ENCODE measurements around the gene ZEB2.

ZEB2 gene

GRCh38 chr2:144495227-144496091, 24.5 kb downstream of the ZEB2 start:
- H3K4me3 ChIP-seq (ENCODE audit: low read depth, low read length), result no peak overlapping the region
- H3K27ac ChIP-seq (ENCODE audit: low read depth, low read length), result no peak overlapping the region
- H2BK12ac ChIP-seq (ENCODE audit: low read length), result no peak overlapping the region
- no peaks in the 10 kb centered on the region for H3K79me2 ChIP-seq (ENCODE audit: control insufficient read depth, insufficient read depth, low read length, poor library complexity)
- no peak for DNase-seq
- peaks cover 0 to 2% of the 10 kb centered on the region in 2 experiments for H3K4me1 ChIP-seq (ENCODE audit: control insufficient read depth in 1 of 2, insufficient read depth in 2 of 2, low read length in 2 of 2)
- H3K36me3 ChIP-seq (ENCODE audit: control insufficient read depth in 1 of 2, insufficient read depth in 2 of 2, low read length in 2 of 2), result no peaks in the 10 kb centered on the region
- no peak overlapping the region for H3K18ac ChIP-seq (ENCODE audit: low read length)
- no peak overlapping the region for H2AFZ ChIP-seq (ENCODE audit: insufficient read depth, low read length, poor library complexity)
- H3K4me2 ChIP-seq (ENCODE audit: low read length), result no peak overlapping the region
- H3K23ac ChIP-seq (ENCODE audit: low read length), result no peak overlapping the region
- no peak overlapping the region for H2AK5ac ChIP-seq (ENCODE audit: low read length)
- no peaks in the 10 kb centered on the region for H3K27me3 ChIP-seq (ENCODE audit: insufficient read depth, low read length)
- no peak overlapping the region for H2BK5ac ChIP-seq (ENCODE audit: low read depth, low read length, poor library complexity)
- H3K9ac ChIP-seq (ENCODE audit: low read length), result no peak overlapping the region
- no peak overlapping the region for H3K14ac ChIP-seq (ENCODE audit: low read length)
- H4K12ac ChIP-seq (ENCODE audit: low read depth, low read length), result no peak overlapping the region
- no peak overlapping the region for H4K91ac ChIP-seq (ENCODE audit: low read depth, low read length)
- H2BK120ac ChIP-seq (ENCODE audit: insufficient read depth, low read length, poor library complexity), result no peak overlapping the region
- no peak overlapping the region for H3K4ac ChIP-seq (ENCODE audit: low read depth, low read length)
- H3K79me1 ChIP-seq (ENCODE audit: low read length), result no peaks in the 10 kb centered on the region
- H3K9me3 ChIP-seq (ENCODE audit: insufficient read depth, low read depth, low read length), result no peaks in the 10 kb centered on the region
- H4K8ac ChIP-seq (ENCODE audit: low read depth, low read length), result no peak overlapping the region
- WGBS (ENCODE audit: extremely low coverage, insufficient coverage, insufficient read length), result no CpG with 5 or more reads among the region's 6 CpGs

GRCh38 chr2:144493027-144493809, 26.7 kb downstream of the ZEB2 start:
- H2BK120ac ChIP-seq (ENCODE audit: insufficient read depth, low read length, poor library complexity), result no peak overlapping the region
- no peaks in the 10 kb centered on the region for H3K27me3 ChIP-seq (ENCODE audit: insufficient read depth, low read length)
- H2BK12ac ChIP-seq (ENCODE audit: low read length), result no peak overlapping the region
- H3K79me1 ChIP-seq (ENCODE audit: low read length), result no peaks in the 10 kb centered on the region
- H2BK5ac ChIP-seq (ENCODE audit: low read depth, low read length, poor library complexity), result no peak overlapping the region
- no peak overlapping the region for H4K12ac ChIP-seq (ENCODE audit: low read depth, low read length)
- no peak overlapping the region for H3K9ac ChIP-seq (ENCODE audit: low read length)
- no peak overlapping the region for H3K4me3 ChIP-seq (ENCODE audit: low read depth, low read length)
- WGBS (ENCODE audit: extremely low coverage, insufficient coverage, insufficient read length), result no CpG with 5 or more reads among the region's 8 CpGs
- no peaks in the 10 kb centered on the region for H3K9me3 ChIP-seq (ENCODE audit: insufficient read depth, low read depth, low read length)
- H4K8ac ChIP-seq (ENCODE audit: low read depth, low read length), result no peak overlapping the region
- no peak overlapping the region for H2AFZ ChIP-seq (ENCODE audit: insufficient read depth, low read length, poor library complexity)
- H3K79me2 ChIP-seq (ENCODE audit: control insufficient read depth, insufficient read depth, low read length, poor library complexity), result no peaks in the 10 kb centered on the region
- no peak overlapping the region for H3K18ac ChIP-seq (ENCODE audit: low read length)
- no peak overlapping the region for H3K4ac ChIP-seq (ENCODE audit: low read depth, low read length)
- no peak overlapping the region for H3K4me2 ChIP-seq (ENCODE audit: low read length)
- peaks cover 0 to 2% of the 10 kb centered on the region in 2 experiments for H3K4me1 ChIP-seq (ENCODE audit: control insufficient read depth in 1 of 2, insufficient read depth in 2 of 2, low read length in 2 of 2)
- no peak for DNase-seq
- no peaks in the 10 kb centered on the region for H3K36me3 ChIP-seq (ENCODE audit: control insufficient read depth in 1 of 2, insufficient read depth in 2 of 2, low read length in 2 of 2)
- H2AK5ac ChIP-seq (ENCODE audit: low read length), result no peak overlapping the region
- no peak overlapping the region for H3K27ac ChIP-seq (ENCODE audit: low read depth, low read length)
- no peak overlapping the region for H4K91ac ChIP-seq (ENCODE audit: low read depth, low read length)
- H3K14ac ChIP-seq (ENCODE audit: low read length), result no peak overlapping the region
- H3K23ac ChIP-seq (ENCODE audit: low read length), result no peak overlapping the region

- H2AFZ ChIP-seq (ENCODE audit: insufficient read depth, low read length, poor library complexity), result no peak overlapping the region
- no peak overlapping the region for H2BK12ac ChIP-seq (ENCODE audit: low read length)
- H3K9me3 ChIP-seq (ENCODE audit: insufficient read depth, low read depth, low read length), result no peaks in the 10 kb centered on the region
- no peak overlapping the region for H3K18ac ChIP-seq (ENCODE audit: low read length)
- H3K4ac ChIP-seq (ENCODE audit: low read depth, low read length), result no peak overlapping the region
- no peak overlapping the region for H2BK120ac ChIP-seq (ENCODE audit: insufficient read depth, low read length, poor library complexity)
- H3K36me3 ChIP-seq (ENCODE audit: control insufficient read depth in 1 of 2, insufficient read depth in 2 of 2, low read length in 2 of 2), result no peaks in the 10 kb centered on the region
- no peak overlapping the region for H3K14ac ChIP-seq (ENCODE audit: low read length)
- H2BK5ac ChIP-seq (ENCODE audit: low read depth, low read length, poor library complexity), result no peak overlapping the region
- H3K23ac ChIP-seq (ENCODE audit: low read length), result no peak overlapping the region
- H4K12ac ChIP-seq (ENCODE audit: low read depth, low read length), result no peak overlapping the region
- H3K27ac ChIP-seq (ENCODE audit: low read depth, low read length), result no peak overlapping the region
- WGBS (ENCODE audit: extremely low coverage, insufficient coverage, insufficient read length), result no CpG with 5 or more reads among the region's 15 CpGs
- H3K4me1 ChIP-seq (ENCODE audit: control insufficient read depth in 1 of 2, insufficient read depth in 2 of 2, low read length in 2 of 2), result no peaks in the 10 kb centered on the region
- H3K4me3 ChIP-seq (ENCODE audit: low read depth, low read length), result no peak overlapping the region
- H3K27me3 ChIP-seq (ENCODE audit: insufficient read depth, low read length), result no peaks in the 10 kb centered on the region
- no peaks in the 10 kb centered on the region for H3K79me1 ChIP-seq (ENCODE audit: low read length)
- H4K91ac ChIP-seq (ENCODE audit: low read depth, low read length), result no peak overlapping the region
- no peak overlapping the region for H3K9ac ChIP-seq (ENCODE audit: low read length)
- H4K8ac ChIP-seq (ENCODE audit: low read depth, low read length), result no peak overlapping the region
- no peaks in the 10 kb centered on the region for H3K79me2 ChIP-seq (ENCODE audit: control insufficient read depth, insufficient read depth, low read length, poor library complexity)
- no peak overlapping the region for H2AK5ac ChIP-seq (ENCODE audit: low read length)
- no peak for DNase-seq
- no peak overlapping the region for H3K4me2 ChIP-seq (ENCODE audit: low read length)
Measured at GRCh38 chr2:144490857-144491256, 29.1 kb downstream of the ZEB2 start.

- H2BK12ac ChIP-seq (ENCODE audit: low read length), result no peak overlapping the region
- H3K79me1 ChIP-seq (ENCODE audit: low read length), result no peaks in the 10 kb centered on the region
- no peak overlapping the region for H3K27ac ChIP-seq (ENCODE audit: low read depth, low read length)
- no peak overlapping the region for H3K18ac ChIP-seq (ENCODE audit: low read length)
- H2AK5ac ChIP-seq (ENCODE audit: low read length), result no peak overlapping the region
- H3K27me3 ChIP-seq (ENCODE audit: insufficient read depth, low read length), result no peaks in the 10 kb centered on the region
- DNase-seq, result no peak
- no peaks in the 10 kb centered on the region for H3K36me3 ChIP-seq (ENCODE audit: control insufficient read depth in 1 of 2, insufficient read depth in 2 of 2, low read length in 2 of 2)
- no peak overlapping the region for H3K9ac ChIP-seq (ENCODE audit: low read length)
- H3K9me3 ChIP-seq (ENCODE audit: insufficient read depth, low read depth, low read length), result no peaks in the 10 kb centered on the region
- H3K79me2 ChIP-seq (ENCODE audit: control insufficient read depth, insufficient read depth, low read length, poor library complexity), result no peaks in the 10 kb centered on the region
- H3K4me3 ChIP-seq (ENCODE audit: low read depth, low read length), result no peak overlapping the region
- H2BK5ac ChIP-seq (ENCODE audit: low read depth, low read length, poor library complexity), result no peak overlapping the region
- no peak overlapping the region for H4K8ac ChIP-seq (ENCODE audit: low read depth, low read length)
- H3K23ac ChIP-seq (ENCODE audit: low read length), result no peak overlapping the region
- no peak overlapping the region for H3K4ac ChIP-seq (ENCODE audit: low read depth, low read length)
- H3K4me1 ChIP-seq (ENCODE audit: control insufficient read depth in 1 of 2, insufficient read depth in 2 of 2, low read length in 2 of 2), result no peaks in the 10 kb centered on the region
- no peak overlapping the region for H4K12ac ChIP-seq (ENCODE audit: low read depth, low read length)
- no peak overlapping the region for H2AFZ ChIP-seq (ENCODE audit: insufficient read depth, low read length, poor library complexity)
- H2BK120ac ChIP-seq (ENCODE audit: insufficient read depth, low read length, poor library complexity), result no peak overlapping the region
- H3K14ac ChIP-seq (ENCODE audit: low read length), result no peak overlapping the region
- H4K91ac ChIP-seq (ENCODE audit: low read depth, low read length), result no peak overlapping the region
- H3K4me2 ChIP-seq (ENCODE audit: low read length), result no peak overlapping the region
Measured at GRCh38 chr2:144490017-144490416, 29.9 kb downstream of the ZEB2 start.
